Large intestine (tissue), 3 donors: ENCODE measurements around the gene GPATCH2. TPM values are rescaled to one million over a fixed set of nuclear protein-coding genes. Genes with fewer than 3 reads are reported as not detected.

ENCODE experiments used
- DNase-seq, 2 donors: peaks; one replicate each; pipeline versions ENCODE4 v3.0.0 to v3.0.0-alpha.2; 2013
- H3K27ac ChIP-seq: one replicate; pipeline ENCODE4 v1.5.1; 2013; ENCODE audit warnings: low read length
- H3K27me3 ChIP-seq: 2 replicates; pipeline ENCODE4 v1.6.1; 2013; ENCODE audit warnings: low read length; ENCODE audit not compliant: control insufficient read depth, insufficient read depth
- H3K36me3 ChIP-seq: 2 replicates; pipeline ENCODE4 v1.6.1; 2013; ENCODE audit warnings: low read length; ENCODE audit not compliant: control insufficient read depth, insufficient read depth
- H3K4me1 ChIP-seq: one replicate; pipeline ENCODE4 v1.6.1; 2013; ENCODE audit warnings: low read length; ENCODE audit not compliant: control insufficient read depth, insufficient read depth
- H3K4me3 ChIP-seq: one replicate; pipeline ENCODE4 v1.5.1; 2013; ENCODE audit warnings: low read length
- H3K9me3 ChIP-seq: one replicate; pipeline ENCODE4 v1.6.1; 2013; ENCODE audit warnings: mild to moderate bottlenecking, low read depth, low read length, moderate library complexity; ENCODE audit not compliant: control insufficient read depth
- WGBS: methylation state at CpG from one replicate; pipeline ENCODE4 v1.1.5; 2013; ENCODE audit warnings: low lambda C conversion rate; ENCODE audit not compliant: insufficient coverage; 5-methylcytosine and 5-hydroxymethylcytosine counted together
- polyA plus RNA-seq: library from polyadenylated mRNA; unstranded; fragments of 120-200 nt; gene quantifications from one replicate; pipeline ENCODE4 v1.2.1, GENCODE V29; 2013

The GPATCH2 gene
- polyA plus RNA-seq, 1 donor: 19.0 TPM

DNA sequence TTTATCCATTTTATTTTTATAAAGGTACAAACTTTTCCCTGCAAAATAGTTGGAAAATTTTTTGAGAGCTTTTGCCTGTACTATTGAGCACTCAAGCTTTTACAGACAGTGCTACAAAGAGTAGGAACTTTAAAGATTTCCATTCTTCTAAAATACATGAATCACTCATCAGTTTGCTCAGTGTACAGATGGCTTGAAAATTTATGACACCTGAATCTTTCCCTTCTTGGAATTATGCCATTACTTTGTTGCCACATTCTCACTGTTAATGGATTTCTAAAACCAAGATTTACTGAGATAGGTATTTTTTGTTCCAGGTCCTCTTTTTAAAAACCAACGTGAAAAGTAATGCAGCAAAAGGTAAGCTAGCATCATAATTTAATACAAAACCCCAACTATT is 76.0 kb downstream of the GPATCH2 start:
- Histone ChIP-seq H3K27me3 (no peaks in the 10 kb centered on the region), H3K27ac (no peak overlapping the region), H3K36me3 (no peaks in the 10 kb centered on the region), H3K4me3 (no peak overlapping the region), H3K9me3 (no peaks in the 10 kb centered on the region), H3K4me1 (no peaks in the 10 kb centered on the region)
- no peak for DNase-seq
- no CpG with 5 or more reads among the region's 1 CpG for WGBS

DNA sequence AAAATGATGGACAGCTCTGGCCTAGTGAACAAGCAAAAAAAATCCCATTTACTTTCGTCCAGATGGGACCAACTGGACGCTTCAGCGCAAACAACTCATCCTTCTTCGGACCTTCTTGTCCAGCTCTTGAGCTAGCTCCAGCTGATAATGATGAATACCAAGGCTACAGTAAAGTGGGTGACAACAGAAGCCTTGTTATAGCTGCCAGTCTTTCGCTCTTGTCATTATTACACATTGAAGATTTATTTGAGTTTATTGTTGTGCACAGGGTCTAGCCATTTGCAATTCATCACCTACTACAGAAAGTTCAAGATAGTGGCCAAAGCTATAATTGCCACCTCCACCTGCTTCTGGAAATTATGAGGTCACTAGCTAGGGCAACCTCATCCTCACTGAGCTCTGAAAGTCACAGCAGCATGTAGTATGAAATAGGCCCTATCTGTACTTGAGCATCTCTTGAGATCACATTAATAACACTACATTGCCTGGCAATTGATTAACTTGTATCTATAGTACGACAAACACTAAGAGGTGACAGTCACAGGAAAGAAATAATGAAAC is 76.9 kb downstream of the GPATCH2 start:
- no peak for DNase-seq
- Histone ChIP-seq H3K9me3 (no peaks in the 10 kb centered on the region), H3K4me1 (no peaks in the 10 kb centered on the region), H3K36me3 (no peaks in the 10 kb centered on the region), H3K27me3 (no peaks in the 10 kb centered on the region), H3K4me3 (no peak overlapping the region), H3K27ac (no peak overlapping the region)
- 80% methylated on average over 2 of the region's 6 CpGs for WGBS

DNA sequence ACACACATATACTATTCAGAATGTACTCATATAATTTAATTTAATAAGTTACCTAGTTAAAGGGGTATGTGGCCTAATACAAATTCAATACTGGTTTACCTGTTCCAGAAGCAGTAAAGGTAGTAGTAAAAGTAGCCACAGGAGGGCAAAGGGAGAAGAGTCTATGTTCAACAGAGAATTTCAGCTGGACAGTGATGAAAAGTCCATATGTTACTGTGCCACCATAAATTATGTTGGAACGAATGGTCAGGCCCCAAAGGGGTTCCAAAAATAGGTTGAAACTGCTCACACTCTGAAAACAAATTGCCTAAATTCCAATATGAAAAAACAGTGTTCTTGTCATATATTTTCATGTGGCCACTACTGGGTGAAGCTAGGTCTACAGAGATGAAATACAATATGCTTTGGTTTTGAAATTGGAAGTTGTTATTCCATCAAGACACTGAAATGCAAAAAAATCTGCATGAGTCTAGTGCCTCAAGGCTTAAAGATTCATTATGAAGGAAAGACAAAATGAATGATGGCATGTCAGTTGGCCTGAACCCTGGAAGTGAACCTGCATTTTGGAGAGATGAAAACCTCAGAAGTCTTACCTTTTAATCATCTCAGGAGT is 78.4 kb downstream of the GPATCH2 start:
- Histone ChIP-seq H3K9me3 (no peaks in the 10 kb centered on the region), H3K4me1 (no peaks in the 10 kb centered on the region), H3K36me3 (no peaks in the 10 kb centered on the region), H3K27ac (no peak overlapping the region), H3K27me3 (no peaks in the 10 kb centered on the region), H3K4me3 (no peak overlapping the region)
- no peak for DNase-seq
- WGBS: no CpG with 5 or more reads among the region's 1 CpG

DNA sequence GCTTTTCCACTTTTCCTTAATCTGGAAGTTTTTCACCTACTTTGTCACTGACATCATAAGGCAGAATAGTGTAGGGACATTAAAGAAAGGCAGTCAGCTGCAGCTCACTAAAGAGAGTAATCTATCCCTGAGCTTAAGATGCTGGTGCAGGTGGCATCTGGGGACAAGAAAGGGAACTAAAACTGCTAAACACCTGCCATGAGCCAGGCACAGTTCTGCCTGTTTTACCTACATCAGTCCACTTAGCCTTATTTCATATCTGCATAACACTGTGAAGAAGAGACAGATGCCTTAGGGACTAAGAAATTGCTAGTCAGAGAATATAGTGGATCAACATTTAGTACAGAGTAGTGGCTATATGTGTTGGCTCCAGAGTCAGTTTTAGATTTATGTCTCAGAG is 88.1 kb downstream of the GPATCH2 start:
- Histone ChIP-seq H3K4me1 (peaks cover 4% of the 10 kb centered on the region), H3K4me3 (no peak overlapping the region), H3K36me3 (no peaks in the 10 kb centered on the region), H3K27ac (no peak overlapping the region), H3K27me3 (no peaks in the 10 kb centered on the region), H3K9me3 (no peaks in the 10 kb centered on the region)
- DNase-seq: no peak

DNA sequence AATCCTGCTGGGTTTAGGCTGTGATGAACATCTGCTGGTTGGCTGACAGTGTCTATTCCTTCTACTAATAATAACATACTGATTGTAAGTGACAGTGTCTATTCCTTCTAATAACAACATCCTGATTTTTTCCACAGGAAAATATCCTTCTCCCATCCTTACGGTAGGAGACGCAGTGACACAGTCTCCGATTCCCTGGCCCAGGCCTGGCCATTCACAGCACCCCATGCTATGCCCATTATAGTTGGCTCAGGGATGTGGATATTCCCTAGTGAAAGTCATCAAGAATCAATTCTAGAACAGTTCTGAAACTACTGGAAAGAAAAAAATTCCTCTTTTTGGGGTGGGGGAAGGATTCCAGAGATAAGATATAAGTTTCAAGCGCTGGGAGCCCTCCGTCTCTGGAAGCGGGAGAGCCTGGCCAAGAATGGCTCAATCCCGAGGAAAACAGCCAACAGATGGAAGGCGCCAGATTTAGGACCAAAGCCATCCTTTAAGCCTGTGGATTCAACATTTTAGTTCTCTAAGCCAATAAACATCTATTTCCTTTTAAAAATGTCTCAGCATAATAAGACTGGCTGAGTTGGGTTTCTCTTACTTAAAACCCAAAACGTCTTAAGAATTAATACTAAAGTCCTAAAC is 88.6 kb downstream of the GPATCH2 start:
- H3K4me1 ChIP-seq: peaks cover 4% of the 10 kb centered on the region
- H3K36me3 ChIP-seq: no peaks in the 10 kb centered on the region
- no peak overlapping the region for H3K27ac ChIP-seq
- H3K9me3 ChIP-seq: no peaks in the 10 kb centered on the region
- no peak overlapping the region for H3K4me3 ChIP-seq
- H3K27me3 ChIP-seq: no peaks in the 10 kb centered on the region
- WGBS: 90% methylated on average over 2 of the region's 9 CpGs
- no peak for DNase-seq

DNA sequence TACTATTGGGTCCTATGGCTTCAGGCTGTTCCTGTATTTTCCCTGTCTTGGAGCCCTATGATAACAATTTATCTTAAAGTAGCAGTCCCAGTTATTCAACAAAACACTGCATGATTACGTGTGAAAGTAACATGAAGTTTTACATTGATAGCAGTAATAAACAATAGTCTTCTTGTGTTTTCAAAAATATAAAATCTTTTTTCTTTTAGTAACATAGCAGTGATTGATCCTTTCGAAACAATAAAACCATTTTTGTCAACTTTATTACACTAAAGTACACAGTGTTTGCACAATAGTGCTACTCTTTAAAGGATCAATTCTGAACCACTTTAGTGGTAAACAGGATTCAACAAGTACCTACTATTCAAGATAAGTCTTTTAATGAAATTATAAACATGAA is 90.6 kb downstream of the GPATCH2 start:
- DNase-seq: no peak
- Histone ChIP-seq H3K36me3 (no peaks in the 10 kb centered on the region), H3K4me1 (peaks cover 4% of the 10 kb centered on the region), H3K27ac (no peak overlapping the region), H3K27me3 (no peaks in the 10 kb centered on the region), H3K4me3 (no peak overlapping the region), H3K9me3 (no peaks in the 10 kb centered on the region)
- 11% methylated on average over 2 of the region's 2 CpGs for WGBS

DNA sequence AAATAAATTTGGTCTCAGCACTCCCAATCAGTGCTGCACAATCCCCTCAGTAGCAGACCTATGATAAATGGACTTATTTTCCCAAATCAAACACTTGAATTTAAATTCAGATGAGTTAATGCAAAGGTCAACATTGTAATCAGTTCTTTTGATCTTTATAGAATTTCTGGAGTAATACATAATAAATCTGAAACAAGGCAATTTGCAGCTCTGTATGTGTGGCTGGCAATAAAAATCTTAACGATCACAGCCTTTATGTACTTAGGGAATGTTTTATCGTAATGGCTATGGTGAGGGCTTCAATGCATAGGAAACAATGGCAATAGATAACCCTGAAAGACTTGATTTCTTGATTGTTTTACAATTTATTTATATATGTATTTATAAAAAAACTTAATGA is 91.4 kb downstream of the GPATCH2 start:
- no peaks in the 10 kb centered on the region for H3K36me3 ChIP-seq
- H3K27me3 ChIP-seq: no peaks in the 10 kb centered on the region
- H3K9me3 ChIP-seq: no peaks in the 10 kb centered on the region
- peaks cover 4% of the 10 kb centered on the region for H3K4me1 ChIP-seq
- H3K4me3 ChIP-seq: no peak overlapping the region
- 40% methylated on average over 1 of the region's 2 CpGs for WGBS
- H3K27ac ChIP-seq: no peak overlapping the region
- DNase-seq: no peak

DNA sequence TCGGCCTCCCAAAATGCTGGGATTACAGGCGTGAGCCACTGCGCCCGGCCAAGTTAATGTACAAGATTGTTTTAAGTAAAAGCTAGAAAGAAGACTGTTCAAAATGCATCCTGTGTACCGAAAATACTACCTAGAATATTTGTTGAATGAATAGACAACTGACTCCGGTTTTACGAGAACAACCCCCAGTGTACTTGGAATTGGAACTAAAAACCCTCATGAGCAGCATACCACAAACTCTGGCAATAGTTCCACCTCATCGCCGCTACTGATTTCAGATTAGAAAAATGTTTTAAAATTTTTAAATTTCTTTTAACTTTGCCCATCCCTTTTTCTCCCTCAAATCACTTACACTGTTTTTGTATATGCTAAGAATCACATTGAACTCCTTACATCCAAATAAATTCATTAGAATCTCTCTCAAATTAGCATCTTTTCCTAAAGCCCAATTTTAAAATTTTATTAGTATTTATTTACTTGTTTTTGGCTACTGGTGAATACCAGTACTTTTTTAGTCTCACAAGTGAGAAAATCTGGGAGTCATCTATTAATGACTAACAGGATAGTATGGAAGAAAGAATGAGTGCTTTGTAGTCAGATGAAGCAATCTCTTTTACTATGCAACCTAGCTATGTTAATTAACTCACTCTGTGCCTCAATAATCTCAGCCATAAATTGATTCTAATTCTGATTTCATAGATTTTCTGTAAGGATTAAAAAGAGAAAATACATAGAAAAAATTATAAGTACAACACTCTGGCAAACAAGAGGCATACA is 95.1 kb downstream of the GPATCH2 start:
- 95% methylated on average over 5 of the region's 9 CpGs for WGBS
- H3K27ac ChIP-seq: no peak overlapping the region

DNA sequence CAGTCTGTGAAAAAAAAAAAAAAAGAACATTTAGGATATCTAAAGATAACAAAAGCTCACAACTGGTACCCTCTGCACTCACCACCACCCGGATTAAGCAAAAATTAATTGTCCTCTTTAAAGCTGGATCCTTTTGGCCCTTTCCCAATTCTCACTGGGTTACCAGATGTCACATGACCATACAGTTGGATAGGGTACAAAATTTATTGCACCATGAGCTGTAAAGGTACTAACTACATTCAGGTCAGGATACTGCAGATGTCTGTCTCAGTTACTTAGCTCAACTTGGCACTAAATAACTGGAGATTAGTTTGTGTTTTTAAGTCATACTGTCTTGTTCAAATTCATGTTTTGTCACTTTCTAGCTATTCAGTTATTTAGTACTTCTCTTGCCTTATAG is 96.3 kb downstream of the GPATCH2 start:
- H3K9me3 ChIP-seq: no peaks in the 10 kb centered on the region
- no CpG with 5 or more reads among the region's 1 CpG for WGBS

More for the DNA sequence above, 95.1 kb downstream of the GPATCH2 start:
- no peaks in the 10 kb centered on the region for H3K9me3 ChIP-seq
- no peak overlapping the region for H3K4me3 ChIP-seq
- peaks cover 4% of the 10 kb centered on the region for H3K4me1 ChIP-seq
- H3K36me3 ChIP-seq: no peaks in the 10 kb centered on the region
- H3K27me3 ChIP-seq: no peaks in the 10 kb centered on the region
- no peak for DNase-seq

DNA sequence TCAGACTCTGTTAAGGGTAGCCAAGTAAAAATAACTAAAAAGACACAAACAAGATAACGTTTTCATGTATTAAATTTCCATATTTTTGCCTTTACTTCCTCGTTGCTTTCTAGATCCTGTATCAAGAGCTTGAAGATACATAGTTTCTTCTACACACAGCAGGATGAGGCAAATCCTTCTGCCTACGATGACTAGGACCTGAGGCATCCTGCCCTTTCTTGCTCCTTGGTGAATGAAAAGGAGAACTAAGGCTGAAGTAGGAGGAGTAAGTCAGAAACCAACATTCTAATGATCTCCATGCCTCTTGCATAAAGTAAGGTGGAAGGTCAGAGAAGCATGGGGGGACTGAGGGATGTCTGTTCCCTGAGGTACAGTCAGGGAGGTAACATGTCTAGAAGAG is 102.6 kb downstream of the GPATCH2 start:
- peaks cover 5% of the 10 kb centered on the region for H3K9me3 ChIP-seq
- no peak overlapping the region for H3K4me3 ChIP-seq
- H3K4me1 ChIP-seq: no peaks in the 10 kb centered on the region
- WGBS: 96% methylated on average over 2 of the region's 3 CpGs
- H3K27me3 ChIP-seq: no peaks in the 10 kb centered on the region
- no peak overlapping the region for H3K27ac ChIP-seq
- H3K36me3 ChIP-seq: peaks cover 3% of the 10 kb centered on the region
- no peak for DNase-seq

More for the DNA sequence above, 96.3 kb downstream of the GPATCH2 start:
- Histone ChIP-seq H3K27me3 (no peaks in the 10 kb centered on the region), H3K4me1 (no peaks in the 10 kb centered on the region), H3K36me3 (no peaks in the 10 kb centered on the region), H3K27ac (no peak overlapping the region), H3K4me3 (no peak overlapping the region)
- no peak for DNase-seq
